Measurements from ENCODE around the gene STK25.

DNA sequence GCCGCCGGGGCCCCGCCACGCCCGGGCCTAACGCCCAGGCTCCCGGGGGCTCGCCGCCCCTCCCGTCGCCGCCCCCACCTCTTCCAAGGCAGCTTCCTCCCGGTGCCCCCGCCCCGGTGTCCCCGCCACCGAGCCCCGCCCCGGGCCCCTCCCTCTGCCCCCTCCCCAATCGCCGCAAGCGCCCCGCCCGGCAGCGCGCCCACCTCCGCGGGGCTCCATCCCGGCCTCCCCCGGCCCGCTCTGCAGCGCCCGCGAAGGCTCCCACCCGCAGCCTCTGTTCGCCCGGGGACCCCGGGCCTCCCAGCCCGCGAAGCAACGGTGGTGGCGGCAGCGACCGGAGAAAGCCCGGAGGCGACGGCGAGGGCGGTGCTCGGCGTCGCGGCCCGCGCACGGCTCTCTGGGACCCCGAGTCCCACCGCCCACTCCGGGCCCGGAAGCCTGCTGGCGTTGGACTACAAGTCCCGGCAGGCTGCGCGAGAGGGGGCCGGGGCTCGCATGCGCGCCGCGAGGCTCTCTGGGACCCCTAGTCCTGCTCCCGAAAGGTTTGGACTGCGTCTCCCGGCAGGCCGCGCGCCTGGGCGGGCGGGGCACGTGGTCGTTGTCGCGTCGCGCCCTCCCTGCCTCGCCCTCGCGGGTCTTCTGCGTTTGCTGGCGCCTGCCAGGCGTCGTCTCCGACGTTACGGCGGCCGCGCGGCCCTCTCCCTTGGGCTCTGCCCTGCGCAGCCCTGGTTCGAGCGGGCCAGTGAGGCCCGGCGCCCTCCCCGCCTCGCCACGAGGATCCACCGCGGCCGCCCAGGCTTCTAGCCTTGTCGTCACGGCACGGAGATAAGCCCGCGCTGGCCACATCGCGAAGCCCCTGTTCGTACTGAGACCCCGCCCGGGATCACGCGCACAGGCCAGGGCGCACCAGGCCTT is at the start of gene STK25:
- TF ChIP-seq, protein P1, sequence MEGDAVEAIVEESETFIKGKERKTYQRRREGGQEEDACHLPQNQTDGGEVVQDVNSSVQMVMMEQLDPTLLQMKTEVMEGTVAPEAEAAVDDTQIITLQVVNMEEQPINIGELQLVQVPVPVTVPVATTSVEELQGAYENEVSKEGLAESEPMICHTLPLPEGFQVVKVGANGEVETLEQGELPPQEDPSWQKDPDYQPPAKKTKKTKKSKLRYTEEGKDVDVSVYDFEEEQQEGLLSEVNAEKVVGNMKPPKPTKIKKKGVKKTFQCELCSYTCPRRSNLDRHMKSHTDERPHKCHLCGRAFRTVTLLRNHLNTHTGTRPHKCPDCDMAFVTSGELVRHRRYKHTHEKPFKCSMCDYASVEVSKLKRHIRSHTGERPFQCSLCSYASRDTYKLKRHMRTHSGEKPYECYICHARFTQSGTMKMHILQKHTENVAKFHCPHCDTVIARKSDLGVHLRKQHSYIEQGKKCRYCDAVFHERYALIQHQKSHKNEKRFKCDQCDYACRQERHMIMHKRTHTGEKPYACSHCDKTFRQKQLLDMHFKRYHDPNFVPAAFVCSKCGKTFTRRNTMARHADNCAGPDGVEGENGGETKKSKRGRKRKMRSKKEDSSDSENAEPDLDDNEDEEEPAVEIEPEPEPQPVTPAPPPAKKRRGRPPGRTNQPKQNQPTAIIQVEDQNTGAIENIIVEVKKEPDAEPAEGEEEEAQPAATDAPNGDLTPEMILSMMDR (IDR thresholded peaks at IDR 0.05; ENCODE audit: low read length), result no peak
- TF ChIP-seq EZH2 (optimal IDR thresholded peaks at IDR 0.05; ENCODE audit: low read depth, low read length), result no peak
